Embryonic facial prominence (tissue), 1 donor: ENCODE data around the gene TBC1D32.
"Not testable (repeated sequence)": the region's sequence is repeated elsewhere in the genome, so short reads cannot be mapped to it uniquely, and the experiment has no call there.

Experiments used
- DNase-seq: peaks from one replicate; pipeline ENCODE4 v3.0.0-alpha.2; 2016; ENCODE audit errors: extremely low spot score

TBC1D32 gene

GRCh38 chr6:121334299-121335086 lies at the start of gene TBC1D32:
TBC1D32 (minus strand) TSS chr6:121334480; CDS start chr6:121334430, 50 bp downstream.
- DNase-seq = peak; percentile 70

DNA sequence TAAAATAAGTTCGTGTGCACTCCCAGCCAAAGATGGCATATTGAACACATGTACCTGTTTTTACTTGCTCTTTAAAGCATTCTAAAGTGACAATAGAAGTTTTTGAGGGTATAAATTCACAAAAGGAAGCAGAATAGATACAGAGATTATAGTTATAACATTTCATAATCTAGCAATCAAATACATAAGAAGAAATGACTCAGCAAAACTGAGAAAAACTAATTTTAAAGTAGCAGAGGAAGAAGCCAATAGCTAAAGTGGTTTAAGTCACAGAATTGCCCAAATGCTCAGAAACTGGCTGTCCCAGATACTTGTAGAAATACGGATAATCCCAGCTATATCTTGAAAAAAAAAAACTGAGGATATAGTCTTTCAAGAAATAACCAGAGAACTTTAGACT lies 49.2 kb upstream of the TBC1D32 start:
- DNase-seq = no peak

- no peak for DNase-seq
Measured at GRCh38 chr6:121382467-121383121, 48.3 kb upstream of the TBC1D32 start.

DNA sequence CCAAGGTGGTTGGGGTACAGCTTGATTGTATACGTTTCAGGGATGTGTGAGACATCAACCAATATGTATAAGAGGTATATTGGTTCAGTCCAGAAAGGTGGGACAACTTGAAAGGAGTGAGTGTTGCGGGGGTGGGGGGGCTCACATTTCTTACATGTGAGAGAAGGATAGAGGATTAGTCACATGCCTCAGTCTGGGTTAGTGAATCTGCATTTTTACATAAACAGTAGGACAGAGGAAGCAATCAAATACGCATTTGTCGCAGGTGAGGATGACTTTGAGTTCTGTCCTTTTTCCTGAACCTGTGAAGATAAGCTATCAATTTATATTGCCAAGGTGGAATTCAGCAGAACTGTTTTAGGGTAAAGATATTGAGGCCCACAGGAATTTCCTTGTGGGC lies 42.1 kb upstream of the TBC1D32 start:
- DNase-seq = no peak

DNA sequence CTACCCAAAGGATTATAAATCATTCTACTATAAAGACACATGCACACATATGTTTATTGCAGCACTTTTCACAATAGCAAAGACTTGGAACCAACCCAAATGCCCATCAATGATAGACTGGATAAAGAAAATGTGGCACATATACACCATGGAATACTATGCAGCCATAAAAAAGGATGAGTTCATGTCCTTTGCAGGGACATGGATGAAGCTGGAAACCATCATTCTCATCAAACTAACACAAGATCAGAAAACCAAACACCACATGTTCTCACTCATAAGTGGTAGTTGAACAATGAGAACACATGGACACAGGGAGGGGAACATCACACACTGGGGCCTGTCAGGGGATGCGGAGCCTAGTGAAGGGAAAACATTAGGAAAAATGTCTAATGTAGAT lies 39.9 kb upstream of the TBC1D32 start:
- not testable (repeated sequence) for DNase-seq

- no peak for DNase-seq
Measured at GRCh38 chr6:121365536-121366521, 31.5 kb upstream of the TBC1D32 start.

DNA sequence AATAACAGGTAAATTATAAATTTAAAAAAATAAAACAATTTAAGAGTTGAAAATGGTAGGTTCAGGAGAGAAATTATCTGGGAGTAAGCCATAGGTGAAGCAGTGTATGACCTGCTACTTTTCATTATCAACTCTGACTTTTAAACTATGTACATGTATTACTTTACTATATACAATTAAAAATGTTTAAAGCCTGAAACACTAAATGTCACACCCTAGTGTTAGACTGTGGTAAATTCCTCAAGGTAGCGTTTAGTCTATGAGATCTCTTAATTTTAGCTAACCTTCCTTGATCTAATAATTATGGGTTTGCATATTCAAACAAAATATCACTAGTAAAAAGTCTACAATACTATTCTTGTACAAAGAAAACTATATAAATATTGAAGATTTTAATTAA lies 22.3 kb upstream of the TBC1D32 start:
- no peak for DNase-seq

DNA sequence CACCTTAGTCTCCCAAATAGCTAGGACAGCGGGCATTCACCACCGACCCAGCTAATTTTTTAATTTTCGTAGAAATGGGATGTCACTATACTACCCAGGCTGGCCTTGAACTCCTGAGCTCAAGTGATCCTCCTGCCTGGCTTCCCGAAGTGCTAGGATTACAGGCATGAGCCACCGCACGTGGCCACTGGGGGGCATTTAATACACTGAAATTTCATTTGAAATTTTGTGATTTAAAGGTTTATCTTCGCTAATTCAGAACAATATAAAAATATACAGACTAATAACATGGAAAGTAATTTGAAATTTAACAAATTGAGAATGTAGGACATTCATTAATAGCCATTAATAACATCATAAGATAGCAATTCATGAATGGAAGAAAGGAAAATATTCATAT lies 20.5 kb upstream of the TBC1D32 start:
- DNase-seq = no peak

DNA sequence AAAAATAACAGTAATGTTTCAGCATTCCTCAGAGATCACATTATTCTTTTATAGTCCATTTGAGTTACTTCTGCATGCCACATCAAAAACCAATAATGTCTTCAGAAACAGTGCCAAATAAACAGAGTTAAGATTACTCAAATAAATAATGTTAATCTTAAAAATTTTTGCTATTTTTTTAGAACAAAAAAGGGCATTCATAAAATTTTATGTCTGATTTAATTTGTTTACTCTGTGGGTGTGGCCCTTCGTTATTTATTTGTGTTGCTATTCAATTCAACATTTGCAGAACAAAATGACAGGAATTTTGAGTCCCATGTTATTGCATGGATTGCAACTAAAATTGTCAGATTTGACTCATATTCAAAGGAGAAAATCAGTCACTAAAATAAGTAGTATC lies 18.7 kb upstream of the TBC1D32 start:
- no peak for DNase-seq

- no peak for DNase-seq
Measured at GRCh38 chr6:121351916-121352315, 17.6 kb upstream of the TBC1D32 start.

GRCh38 chr6:121349596-121349995 lies 15.3 kb upstream of the TBC1D32 start:
- no peak for DNase-seq

DNA sequence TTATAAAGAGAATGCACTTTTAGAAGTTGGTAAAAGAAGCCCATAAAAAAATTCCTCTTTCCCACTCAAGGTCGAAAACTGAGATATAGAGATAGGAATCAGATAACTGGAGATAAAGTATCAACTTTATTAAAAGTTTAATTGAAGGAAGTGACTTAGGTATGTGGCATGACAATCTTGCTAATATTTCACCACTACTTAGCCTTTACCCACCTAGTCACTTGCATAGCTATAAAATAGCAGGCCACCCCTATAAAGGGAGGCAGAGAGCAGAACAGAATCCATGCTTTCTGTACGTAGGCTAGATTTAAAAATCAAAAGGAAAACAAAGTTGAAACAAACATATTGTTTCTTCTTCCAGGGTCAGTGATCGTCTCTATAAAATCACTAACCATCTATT lies 13.2 kb upstream of the TBC1D32 start:
- DNase-seq = no peak

- no peak for DNase-seq
Measured at GRCh38 chr6:121344539-121344938, 10.3 kb upstream of the TBC1D32 start.

DNA sequence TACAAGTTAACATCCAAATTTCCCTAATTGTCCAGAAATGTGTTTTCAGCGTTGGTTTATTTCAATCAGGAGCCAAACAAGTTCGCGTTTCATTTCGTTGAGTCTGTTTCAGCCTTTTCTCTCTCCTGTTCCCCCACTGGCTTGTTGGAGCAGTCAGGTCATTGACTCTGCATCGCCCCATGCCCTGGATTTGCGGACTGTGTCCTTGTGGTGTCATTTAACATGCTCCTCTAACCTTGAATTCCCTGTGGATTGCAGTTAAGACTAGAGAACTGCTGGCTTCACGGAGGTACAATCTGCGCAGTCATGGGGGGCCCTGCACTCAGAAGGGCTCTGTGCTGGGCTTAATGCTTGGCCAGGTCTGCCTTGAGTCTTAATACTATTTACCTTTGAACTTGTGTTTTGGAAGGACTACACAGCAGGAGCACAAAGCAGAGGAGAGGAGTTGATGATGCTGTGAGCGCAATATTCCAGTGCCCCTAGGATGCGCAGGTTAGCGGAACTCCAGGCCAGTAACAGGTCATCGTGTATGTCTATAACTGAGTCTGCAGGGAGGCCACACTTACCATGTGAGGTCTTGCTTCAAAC lies 5.5 kb upstream of the TBC1D32 start:
- no peak for DNase-seq

DNA sequence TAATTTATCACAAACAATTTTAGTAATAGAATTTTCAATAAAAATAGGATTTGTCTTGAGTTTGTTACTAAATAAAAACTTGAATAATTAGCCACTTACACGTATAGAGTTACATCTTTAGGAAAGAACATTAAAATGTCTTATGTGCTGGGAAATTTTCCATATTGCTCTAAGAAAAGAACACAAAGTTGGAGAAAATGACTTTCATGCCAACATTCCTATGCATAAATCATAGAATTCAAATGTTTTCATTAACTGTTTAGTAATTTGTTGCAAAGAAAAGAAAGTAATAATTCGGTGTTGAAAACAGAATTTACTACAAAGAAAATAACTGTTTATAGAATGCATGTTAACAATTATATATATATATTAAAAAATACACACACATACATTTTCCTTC lies 4.7 kb upstream of the TBC1D32 start:
- DNase-seq = no peak

- no peak for DNase-seq
Measured at GRCh38 chr6:121338366-121338765, 4.1 kb upstream of the TBC1D32 start.

DNA sequence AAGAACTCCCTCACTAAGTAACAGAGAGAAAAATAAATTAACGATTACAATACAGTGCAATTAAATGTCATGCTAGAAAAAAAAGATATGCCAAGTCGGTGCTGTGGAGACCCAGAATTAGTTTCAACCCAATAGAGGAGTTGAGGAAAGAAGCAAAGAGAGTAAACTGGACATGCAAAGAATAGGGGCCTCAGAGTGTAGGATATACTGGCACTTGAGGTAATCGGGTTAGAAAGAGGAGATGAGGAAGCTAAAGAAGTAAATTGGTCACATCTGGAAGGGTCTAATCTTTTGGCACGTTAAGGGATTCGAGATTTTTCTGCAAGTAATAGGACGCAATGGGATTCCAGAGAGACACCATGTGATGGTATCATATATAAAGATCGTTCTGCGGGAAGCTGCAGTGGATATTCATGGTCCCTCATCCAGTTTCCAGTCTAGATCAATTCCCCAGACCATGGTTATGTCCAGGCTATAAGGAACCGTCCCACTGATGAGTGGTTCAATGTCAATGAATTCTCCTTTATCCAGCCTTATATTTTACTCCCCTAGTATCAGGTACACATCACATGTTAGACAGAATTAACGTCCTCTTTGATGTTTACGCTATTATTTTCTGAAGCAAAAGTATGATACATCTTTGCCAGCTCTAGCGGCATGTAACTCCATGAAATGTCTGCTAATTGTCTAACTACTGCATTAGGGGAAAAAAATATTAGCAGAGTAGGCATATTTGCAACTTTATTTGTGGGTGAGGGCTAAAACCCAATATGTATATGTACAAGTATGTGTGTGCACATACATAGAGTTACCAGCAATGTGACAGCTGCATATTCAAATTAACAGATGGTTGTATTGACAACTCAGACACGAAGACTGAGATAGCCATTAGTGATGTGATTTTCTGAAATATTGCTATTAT lies 1.1 kb upstream of the TBC1D32 start:
- peak; percentile 12 for DNase-seq

DNA sequence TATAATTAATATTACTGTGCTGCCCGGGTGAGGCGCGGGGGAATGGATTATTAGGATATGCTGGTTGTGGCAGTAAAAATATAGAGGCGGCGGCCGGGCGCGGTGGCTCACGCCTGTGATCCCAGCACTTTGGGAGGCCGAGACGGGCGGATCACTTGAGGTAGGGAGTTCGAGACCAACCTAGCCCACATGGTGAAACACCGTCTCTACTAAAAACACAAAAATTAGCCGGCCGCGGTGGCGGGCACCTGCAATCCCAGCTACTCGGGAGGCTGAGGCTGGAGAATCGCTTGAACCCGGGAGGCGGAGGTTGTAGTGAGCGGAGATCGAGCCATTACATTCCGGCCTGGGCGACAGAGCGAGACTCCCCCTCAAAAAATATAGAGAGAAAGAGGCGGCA lies 586 bp downstream of the TBC1D32 start:
- DNase-seq = not testable (repeated sequence)

- DNase-seq = no peak
Measured at GRCh38 chr6:121333196-121333595, 1.1 kb downstream of the TBC1D32 start.

DNA sequence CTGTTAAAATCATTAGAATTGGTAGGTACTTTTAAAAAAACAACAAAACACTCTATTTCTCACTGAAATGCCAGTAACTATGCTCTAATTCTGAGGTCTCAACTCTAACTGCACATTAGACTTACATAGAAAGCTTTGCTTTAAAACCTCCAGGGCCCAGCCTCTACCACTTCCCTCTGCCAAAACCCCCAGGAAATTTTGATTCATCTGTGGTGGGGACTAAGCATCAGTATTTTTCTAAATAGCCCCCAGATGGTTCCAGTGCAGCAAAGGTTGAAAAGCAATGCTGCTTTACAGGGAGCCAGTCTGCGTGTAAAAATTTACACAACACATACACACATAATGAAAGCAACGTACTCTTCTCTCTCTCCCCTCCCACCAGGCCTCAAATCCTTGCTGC lies 3.8 kb downstream of the TBC1D32 start:
- no peak for DNase-seq

- no peak for DNase-seq
Measured at GRCh38 chr6:121321282-121321681, 13.0 kb downstream of the TBC1D32 start.
